Panc1 (cell line): ENCODE results near the gene RNF8. TPM values are rescaled to one million over a fixed set of nuclear protein-coding genes. Genes with fewer than 3 reads are reported as not detected.

Experiments used
- ATAC-seq: fragments of 200-7000 bp; cut with Tn5 transposase; 2 replicates; pipeline ENCODE4 v1.9.1; 2020; ENCODE audit warnings: mild to moderate bottlenecking, moderate library complexity
- BruUV-seq: library from RNA; stranded (reverse); fragments of 400-500 nt; replicated peaks from 2 replicates; lab custom pipeline; 2021; lab: Mats Ljungman, UMichigan
- CTCF ChIA-PET: fragments of 300-600 bp; sonication (Branson Sonifier 250); formaldehyde crosslinking; loops from one replicate; lab custom pipeline; 2022; ENCODE audit warnings: antibody characterized with exemption; lab: Charles Lee
- POLR2A ChIA-PET: fragments of 300-600 bp; sonication (Branson Sonifier 250); formaldehyde crosslinking; loops from one replicate; lab custom pipeline; 2022; ENCODE audit warnings: antibody characterized with exemption; lab: Charles Lee
- DNase-seq: peaks from one replicate; pipeline ENCODE4 v3.0.0-alpha.2; 2010; ENCODE audit warnings: low read depth, low spot score
- H3K27ac ChIP-seq: 2 replicates; pipeline ENCODE4 v1.5.1; 2011; ENCODE audit warnings: mild to moderate bottlenecking, low read length, inconsistent platforms
- H3K27me3 ChIP-seq: fragments of 200-500 bp; sonication (Bioruptor generic); 2 replicates; pipeline ENCODE4 v1.6.0; 2014; ENCODE audit warnings: low read length, inconsistent platforms; ENCODE audit not compliant: control insufficient read depth, insufficient read depth
- H3K36me3 ChIP-seq: fragments of 200-500 bp; sonication (Bioruptor generic); 2 replicates; pipeline ENCODE4 v1.5.1; 2014; ENCODE audit warnings: inconsistent platforms, mild to moderate bottlenecking, low read length, moderate library complexity; ENCODE audit not compliant: control insufficient read depth, insufficient read depth
- H3K4me1 ChIP-seq: 2 replicates; pipeline ENCODE4 v1.5.1; 2011; ENCODE audit warnings: inconsistent platforms, mild to moderate bottlenecking, low read length, moderate library complexity; ENCODE audit not compliant: control insufficient read depth, insufficient read depth
- H3K4me3 ChIP-seq, 2 experiments: 2 replicates each; pipeline ENCODE4 v1.5.1; 2011 to 2012; ENCODE audit warnings: low read depth in 2 of 2, low read length in 2 of 2, mild to moderate bottlenecking in 2 of 2, inconsistent platforms in 1 of 2, moderate library complexity in 1 of 2
- H3K9me3 ChIP-seq: fragments of 200-500 bp; sonication (Bioruptor generic); 2 replicates; pipeline ENCODE4 v1.5.1; 2014; ENCODE audit warnings: low read depth, mild to moderate bottlenecking, inconsistent platforms, low read length, moderate library complexity; ENCODE audit not compliant: control insufficient read depth, insufficient read depth
- POLR2AphosphoS5 ChIP-seq: IDR thresholded peaks from 2 replicates; pipeline ENCODE4 v1.6.1; 2012; ENCODE audit warnings: mild to moderate bottlenecking, low read depth, low read length, moderate library complexity
- SIN3A ChIP-seq: IDR thresholded peaks from 2 replicates; pipeline ENCODE4 v1.6.1; 2012; ENCODE audit warnings: low read depth, mild to moderate bottlenecking, low read length, moderate library complexity, borderline replicate concordance; ENCODE audit not compliant: insufficient read depth
- TCF7L2 ChIP-seq: IDR thresholded peaks from 2 replicates; pipeline ENCODE4 v1.6.1; 2011; ENCODE audit warnings: mild to moderate bottlenecking, low read depth, low read length, inconsistent platforms
- in situ Hi-C: cut with HindIII; loops from 2 replicates; pipeline ENCODE4 v1.10.0; 2016; ENCODE audit warnings: low sequenced_read_pairs, low pct_unique_long_range_greater_than_20kb
- intact Hi-C: fragments of 100-400 bp; cut with micrococcal nuclease; formaldehyde crosslinking; loops from one replicate; pipeline ENCODE4 v1.10.0; 2022; ENCODE audit not compliant: unreplicated experiment
- total RNA-seq: library from RNA; stranded (reverse); gene quantifications from one replicate; pipeline ENCODE4 v1.2.1, GENCODE V29; 2021; ENCODE audit not compliant: unreplicated experiment
- TF ChIP-seq, protein P1 (sequence below), 2 experiments: IDR thresholded peaks; 2 replicates each; pipeline ENCODE4 v1.6.1; 2011 to 2012; ENCODE audit warnings: low read depth in 2 of 2, control low read depth in 1 of 2, low read length in 1 of 2, mild to moderate bottlenecking in 1 of 2, moderate library complexity in 1 of 2; ENCODE audit not compliant: insufficient read depth in 1 of 2
- TF ChIP-seq, protein P2 (sequence below): fragments of 450-650 bp; IDR thresholded peaks from 2 replicates; pipeline ENCODE4 v1.5.1; 2017; ENCODE audit warnings: mild to moderate bottlenecking

The RNF8 gene
- total RNA-seq, 1 experiment from 2014 or later, result 21.1 TPM

DNA sequence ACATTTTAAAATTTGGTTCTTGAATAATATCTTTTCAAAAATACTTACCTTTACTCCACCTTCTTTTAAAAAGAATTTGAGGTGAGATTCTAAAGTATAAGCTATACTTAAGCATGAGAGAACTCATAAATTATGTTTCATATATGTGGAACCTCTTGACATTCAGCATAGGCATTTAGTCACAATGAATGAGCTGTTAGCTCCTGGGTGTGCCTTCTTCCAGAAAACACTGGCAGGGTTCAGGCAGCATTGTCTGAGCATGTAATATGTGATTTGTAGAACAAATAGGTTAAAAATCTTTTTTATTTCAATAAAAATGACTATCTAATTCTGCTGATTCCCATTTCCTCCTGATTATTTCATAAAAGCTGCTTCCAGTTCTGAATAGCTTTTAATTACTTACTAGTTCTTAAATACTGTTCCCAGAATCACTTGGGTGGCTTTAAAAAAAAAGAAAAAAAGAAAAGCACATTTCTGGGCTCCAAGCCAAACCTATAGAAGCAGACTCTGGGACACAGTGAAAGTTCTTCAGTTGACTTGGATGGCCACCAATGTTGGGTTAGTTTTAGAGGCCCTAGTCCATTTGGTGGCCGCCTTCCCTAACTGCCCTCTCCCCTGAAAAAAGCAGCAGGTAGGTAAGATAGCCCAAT, 20.2 kb downstream of the RNF8 start:
- CTCF ChIA-PET, result interaction anchor here (0.6 kb wide), 1 partner anchor 128 kb away, joined by 3 read pairs; no protein-coding TSS in a partner anchor
- TF ChIP-seq TCF7L2 (no peak), SIN3A (no peak), POLR2AphosphoS5 (no peak)
- TF ChIP-seq, protein P1, sequence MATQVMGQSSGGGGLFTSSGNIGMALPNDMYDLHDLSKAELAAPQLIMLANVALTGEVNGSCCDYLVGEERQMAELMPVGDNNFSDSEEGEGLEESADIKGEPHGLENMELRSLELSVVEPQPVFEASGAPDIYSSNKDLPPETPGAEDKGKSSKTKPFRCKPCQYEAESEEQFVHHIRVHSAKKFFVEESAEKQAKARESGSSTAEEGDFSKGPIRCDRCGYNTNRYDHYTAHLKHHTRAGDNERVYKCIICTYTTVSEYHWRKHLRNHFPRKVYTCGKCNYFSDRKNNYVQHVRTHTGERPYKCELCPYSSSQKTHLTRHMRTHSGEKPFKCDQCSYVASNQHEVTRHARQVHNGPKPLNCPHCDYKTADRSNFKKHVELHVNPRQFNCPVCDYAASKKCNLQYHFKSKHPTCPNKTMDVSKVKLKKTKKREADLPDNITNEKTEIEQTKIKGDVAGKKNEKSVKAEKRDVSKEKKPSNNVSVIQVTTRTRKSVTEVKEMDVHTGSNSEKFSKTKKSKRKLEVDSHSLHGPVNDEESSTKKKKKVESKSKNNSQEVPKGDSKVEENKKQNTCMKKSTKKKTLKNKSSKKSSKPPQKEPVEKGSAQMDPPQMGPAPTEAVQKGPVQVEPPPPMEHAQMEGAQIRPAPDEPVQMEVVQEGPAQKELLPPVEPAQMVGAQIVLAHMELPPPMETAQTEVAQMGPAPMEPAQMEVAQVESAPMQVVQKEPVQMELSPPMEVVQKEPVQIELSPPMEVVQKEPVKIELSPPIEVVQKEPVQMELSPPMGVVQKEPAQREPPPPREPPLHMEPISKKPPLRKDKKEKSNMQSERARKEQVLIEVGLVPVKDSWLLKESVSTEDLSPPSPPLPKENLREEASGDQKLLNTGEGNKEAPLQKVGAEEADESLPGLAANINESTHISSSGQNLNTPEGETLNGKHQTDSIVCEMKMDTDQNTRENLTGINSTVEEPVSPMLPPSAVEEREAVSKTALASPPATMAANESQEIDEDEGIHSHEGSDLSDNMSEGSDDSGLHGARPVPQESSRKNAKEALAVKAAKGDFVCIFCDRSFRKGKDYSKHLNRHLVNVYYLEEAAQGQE (IDR thresholded peaks at IDR 0.05; ENCODE audit: insufficient read depth in 1 of 2, low read depth in 2 of 2, low read length in 1 of 2), result no peak
- TF ChIP-seq, protein P2, sequence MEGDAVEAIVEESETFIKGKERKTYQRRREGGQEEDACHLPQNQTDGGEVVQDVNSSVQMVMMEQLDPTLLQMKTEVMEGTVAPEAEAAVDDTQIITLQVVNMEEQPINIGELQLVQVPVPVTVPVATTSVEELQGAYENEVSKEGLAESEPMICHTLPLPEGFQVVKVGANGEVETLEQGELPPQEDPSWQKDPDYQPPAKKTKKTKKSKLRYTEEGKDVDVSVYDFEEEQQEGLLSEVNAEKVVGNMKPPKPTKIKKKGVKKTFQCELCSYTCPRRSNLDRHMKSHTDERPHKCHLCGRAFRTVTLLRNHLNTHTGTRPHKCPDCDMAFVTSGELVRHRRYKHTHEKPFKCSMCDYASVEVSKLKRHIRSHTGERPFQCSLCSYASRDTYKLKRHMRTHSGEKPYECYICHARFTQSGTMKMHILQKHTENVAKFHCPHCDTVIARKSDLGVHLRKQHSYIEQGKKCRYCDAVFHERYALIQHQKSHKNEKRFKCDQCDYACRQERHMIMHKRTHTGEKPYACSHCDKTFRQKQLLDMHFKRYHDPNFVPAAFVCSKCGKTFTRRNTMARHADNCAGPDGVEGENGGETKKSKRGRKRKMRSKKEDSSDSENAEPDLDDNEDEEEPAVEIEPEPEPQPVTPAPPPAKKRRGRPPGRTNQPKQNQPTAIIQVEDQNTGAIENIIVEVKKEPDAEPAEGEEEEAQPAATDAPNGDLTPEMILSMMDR, result no peak
- no peak for ATAC-seq
- no peak for DNase-seq
- no peak overlapping the region for H3K27ac ChIP-seq
- intact Hi-C loops (no loop called here), in situ Hi-C loops (no loop called here)
- H3K4me1 ChIP-seq, result no peaks in the 10 kb centered on the region
- no peak overlapping the region for H3K4me3 ChIP-seq
- BruUV-seq, result no TSS peak
- no peaks in the 10 kb centered on the region for H3K27me3 ChIP-seq
- H3K9me3 ChIP-seq, result no peaks in the 10 kb centered on the region
- POLR2A ChIA-PET, result no interaction called here
- H3K36me3 ChIP-seq, result peaks cover 3% of the 10 kb centered on the region

DNA sequence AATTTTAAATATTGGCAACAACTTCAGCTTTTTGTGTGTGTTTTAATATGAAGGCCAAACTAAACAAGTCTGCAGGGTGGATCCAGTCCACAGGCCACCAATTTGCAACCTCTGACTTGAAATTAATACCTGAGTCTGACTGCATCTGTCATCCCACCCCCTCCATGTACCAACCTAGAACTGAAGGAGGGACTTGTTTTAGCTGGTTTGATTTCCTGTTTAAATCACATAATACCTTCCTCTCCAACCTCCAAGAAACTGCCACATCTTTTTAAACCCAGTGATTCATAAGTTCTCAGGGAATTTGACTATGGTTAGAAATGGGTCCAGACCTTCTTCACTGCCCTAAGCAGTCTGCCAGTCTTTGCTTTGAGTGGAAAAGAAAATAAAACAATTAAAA, 21.6 kb downstream of the RNF8 start:
- H3K9me3 ChIP-seq, result no peaks in the 10 kb centered on the region
- no peaks in the 10 kb centered on the region for H3K27me3 ChIP-seq
- no peak for ATAC-seq
- DNase-seq, result no peak
- TF ChIP-seq SIN3A, result no peak
- TF ChIP-seq, protein P2, result no peak
- no peaks in the 10 kb centered on the region for H3K4me1 ChIP-seq
- H3K27ac ChIP-seq, result no peak overlapping the region
- intact Hi-C loops, result no loop called here
- H3K4me3 ChIP-seq, result no peak overlapping the region
- CTCF ChIA-PET, result no interaction called here
- peaks cover 3% of the 10 kb centered on the region for H3K36me3 ChIP-seq
- no TSS peak for BruUV-seq
- POLR2A ChIA-PET, result no interaction called here
- in situ Hi-C loops, result no loop called here
